Myocyte (in vitro differentiated cells): ENCODE measurements around the gene OCA2. TPM values are rescaled to one million over a fixed set of nuclear protein-coding genes. Genes with fewer than 3 reads are reported as not detected.

Source experiments
- DNase-seq: peaks from one replicate; pipeline ENCODE4 v3.0.0-alpha.2; 2012; ENCODE audit warnings: low read depth
- total RNA-seq: library from RNA; depleted of rRNA; stranded (reverse); fragments of >200 nt; gene quantifications from 2 replicates; pipeline ENCODE4 v1.2.3, GENCODE V29; 2014

OCA2 gene
- total RNA-seq, 1 donor from 2014 or later: not detected

DNA sequence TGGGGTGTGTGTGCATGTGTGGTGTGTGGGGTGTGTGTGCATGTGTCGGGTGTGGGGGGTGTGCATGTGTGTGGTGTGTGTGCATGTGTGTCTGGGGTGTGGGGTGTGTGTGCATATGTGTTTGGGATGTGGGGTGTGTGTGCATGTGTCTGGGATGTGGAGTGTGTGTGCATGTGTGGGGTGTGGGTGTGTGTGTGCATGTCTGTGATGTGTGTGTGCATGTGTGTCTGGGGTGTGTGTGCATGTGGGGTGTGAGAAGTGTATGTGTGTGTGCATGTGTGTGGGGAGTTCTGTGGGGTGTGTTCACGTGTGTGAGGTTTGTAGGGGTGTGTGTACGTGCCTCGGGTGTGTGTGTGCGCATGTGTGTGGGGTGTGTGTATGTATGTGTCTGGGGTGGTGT, 6.7 kb upstream of the OCA2 start:
- DNase-seq: no peak

DNA sequence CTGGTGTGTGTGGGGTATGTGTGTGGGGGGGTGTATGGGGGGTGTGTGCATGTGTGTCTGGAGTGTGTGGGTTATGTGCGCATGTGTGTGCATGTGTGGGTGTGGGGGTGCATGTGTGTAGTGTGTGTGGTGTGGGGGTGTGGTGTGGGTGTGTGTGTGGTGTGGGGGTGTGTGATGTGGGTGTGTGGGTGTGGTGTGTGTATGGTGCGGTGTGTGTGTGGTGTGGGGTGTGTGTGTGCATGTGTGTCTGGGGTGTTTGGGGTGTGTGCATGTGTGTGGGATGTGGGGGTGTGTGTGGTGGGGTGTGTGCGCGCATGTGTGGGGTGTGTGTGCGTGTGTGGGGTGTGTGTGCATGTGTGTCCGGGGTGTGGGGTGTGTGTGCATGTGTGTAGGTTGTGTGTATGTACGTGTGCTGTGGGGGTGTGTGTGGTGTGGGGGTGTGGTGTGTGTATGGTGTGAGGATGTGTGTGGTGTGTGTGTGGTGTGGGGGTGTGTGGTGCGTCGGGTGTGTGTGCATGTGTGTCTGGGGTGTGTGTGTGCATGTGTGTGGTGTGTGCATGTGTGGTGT, 6.2 kb upstream of the OCA2 start:
- no peak for DNase-seq

DNA sequence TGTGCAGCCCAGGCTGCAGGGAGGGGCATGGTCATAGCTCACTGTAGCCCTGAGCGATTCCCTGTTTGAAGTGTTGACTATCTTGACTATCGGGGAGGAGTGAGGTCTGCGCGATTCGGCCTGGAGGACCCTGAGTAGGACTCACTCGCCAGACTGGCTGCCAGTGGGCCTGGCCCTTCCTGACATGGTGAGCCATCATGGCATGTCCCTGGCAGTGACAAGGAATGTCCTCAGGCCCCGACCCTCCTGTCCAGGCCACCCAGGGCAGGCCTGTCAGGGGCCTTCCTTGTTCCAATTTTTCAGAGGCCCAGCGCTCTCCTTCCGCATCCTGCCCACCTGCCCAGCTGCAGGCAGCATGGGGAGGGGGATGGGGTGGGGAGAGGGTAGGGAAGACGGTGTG, 5.2 kb upstream of the OCA2 start:
- DNase-seq: no peak

DNA sequence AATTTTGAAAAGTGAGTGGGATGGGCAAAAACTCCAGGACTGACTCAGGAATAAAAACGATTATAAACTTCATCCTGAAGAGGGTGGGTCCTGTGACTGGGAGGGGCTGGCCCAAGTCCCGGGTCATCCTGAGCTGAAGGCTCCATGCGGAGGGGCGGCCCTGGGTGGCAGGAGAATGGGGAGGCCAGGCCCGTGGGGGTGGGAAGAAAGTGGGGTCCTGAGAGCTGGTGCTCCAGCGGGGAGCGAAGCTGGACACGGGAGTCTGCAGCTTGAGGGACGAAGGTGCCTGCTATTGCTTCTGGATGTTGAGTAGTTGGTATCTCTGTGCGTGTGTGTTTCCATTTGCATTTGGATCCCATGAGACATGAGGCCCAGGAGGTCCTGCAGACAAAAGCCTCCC, 4.7 kb upstream of the OCA2 start:
- no peak for DNase-seq

DNA sequence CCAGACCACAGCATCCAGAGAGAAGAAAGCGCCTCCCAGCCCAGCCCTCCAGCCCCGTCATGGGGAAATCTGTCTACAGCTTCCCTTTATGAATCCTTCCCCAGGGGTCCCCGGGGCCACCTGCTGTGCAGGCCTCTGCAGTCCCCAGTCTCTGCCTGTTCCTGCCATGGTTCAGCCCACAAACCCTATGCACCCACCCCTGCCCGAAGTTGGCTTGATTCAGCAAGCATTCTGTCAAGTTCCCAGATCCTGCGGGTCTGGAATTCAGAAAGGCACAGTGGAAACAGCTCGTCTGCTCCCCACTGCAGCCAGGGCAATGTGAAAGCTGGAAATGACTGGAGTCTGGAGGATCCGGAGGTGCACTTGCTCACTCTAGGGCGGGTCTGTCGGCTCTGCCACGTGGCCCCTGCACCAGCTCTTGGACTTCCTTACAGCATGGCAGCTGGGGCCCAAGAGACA, 2.9 kb upstream of the OCA2 start:
- DNase-seq: no peak

DNA sequence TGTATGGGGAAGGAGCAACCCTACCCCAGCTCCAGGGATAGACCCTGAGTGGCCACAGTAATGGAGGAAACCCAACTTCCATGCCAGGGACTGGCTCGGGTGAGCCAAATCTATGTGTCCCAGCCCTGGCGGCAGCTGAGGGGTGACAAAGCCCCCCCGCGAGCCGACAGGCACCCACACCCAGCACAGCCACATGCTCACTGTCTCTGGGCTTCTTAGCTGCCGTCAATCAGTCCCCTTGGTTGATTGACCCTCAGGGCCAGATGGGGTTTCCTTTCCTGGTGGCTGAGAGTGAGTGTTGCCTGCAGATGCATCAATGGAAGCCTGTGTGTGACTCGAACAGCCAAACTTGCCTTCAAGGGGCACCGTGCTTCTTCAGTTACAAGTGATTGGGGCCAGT, 2.1 kb upstream of the OCA2 start:
- no peak for DNase-seq

DNA sequence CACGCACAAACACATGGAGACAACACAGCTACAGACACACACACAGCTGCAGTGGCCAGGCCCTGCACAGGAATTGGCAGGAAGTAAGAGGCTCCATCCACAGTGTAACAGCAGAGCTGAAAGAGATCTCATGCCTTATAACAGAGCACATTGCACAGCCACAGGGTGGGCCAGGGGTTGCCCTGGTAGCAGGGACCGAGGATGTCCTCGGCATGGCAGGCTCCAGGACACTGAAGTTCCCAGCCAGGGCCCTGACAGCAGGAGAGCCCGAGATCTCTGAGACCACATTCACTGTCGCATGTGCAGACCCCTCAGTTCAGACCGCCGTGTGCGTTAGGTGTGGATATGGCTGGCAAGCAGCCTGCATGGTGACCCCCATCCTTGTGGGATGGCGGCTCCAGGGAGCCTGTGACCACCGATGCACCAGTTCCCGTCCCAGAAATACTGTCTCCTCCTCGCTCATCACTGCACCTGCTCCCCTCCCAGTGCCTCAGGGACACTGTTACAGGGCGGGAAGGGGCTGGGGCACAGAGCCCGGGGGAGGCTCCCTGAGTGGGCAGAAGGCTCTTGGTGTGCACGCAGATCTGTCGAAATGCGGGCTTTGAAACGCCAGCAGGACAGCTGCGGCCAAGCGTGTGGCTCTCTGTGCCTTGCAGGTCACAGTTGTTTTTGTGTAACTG, 1.5 kb upstream of the OCA2 start:
- DNase-seq: no peak

DNA sequence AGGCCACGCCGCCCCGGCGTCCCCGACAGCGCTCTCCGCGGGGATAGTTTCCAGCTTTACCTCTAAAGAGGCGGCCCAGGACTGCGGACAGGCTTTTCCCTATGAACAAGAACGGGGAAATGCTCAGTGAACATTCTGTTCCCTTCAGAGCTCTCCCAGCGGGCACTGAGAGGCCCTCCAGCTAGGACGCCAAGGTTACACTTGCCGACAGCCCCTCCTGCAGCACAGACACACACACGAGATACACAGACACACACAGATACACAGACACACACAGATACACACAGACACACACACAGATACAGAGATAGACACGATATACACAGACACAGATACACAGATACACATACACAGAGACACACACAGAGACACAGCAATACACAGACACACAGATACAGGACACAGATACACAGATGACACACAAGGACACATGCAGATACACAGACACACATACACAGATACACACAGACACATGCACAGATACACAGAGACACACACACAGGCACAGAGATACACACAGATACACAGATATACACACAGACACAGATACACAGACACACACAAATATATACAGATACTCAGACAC, 533 bp upstream of the OCA2 start:
- DNase-seq: no peak

DNA sequence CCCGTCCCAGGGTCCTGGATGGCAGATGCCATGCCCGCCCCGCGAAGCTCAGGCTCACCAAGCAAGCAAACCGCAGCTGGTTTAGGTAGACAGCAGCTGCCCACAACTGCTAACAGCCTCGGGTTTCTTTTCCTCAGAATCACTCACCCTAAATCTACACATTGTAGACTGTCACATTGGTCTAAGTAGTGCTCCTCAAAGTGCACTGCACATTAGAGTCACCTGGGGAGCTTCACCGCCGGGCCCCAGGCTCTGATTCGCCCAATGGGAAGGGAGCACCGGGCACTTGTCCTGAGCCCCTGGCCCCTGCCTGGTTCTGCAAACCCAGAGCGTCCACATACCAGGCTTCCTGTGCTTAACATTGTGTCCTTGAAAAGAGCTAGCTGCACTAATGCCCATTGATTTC, 752 bp downstream of the OCA2 start:
- peak; percentile 27 for DNase-seq

DNA sequence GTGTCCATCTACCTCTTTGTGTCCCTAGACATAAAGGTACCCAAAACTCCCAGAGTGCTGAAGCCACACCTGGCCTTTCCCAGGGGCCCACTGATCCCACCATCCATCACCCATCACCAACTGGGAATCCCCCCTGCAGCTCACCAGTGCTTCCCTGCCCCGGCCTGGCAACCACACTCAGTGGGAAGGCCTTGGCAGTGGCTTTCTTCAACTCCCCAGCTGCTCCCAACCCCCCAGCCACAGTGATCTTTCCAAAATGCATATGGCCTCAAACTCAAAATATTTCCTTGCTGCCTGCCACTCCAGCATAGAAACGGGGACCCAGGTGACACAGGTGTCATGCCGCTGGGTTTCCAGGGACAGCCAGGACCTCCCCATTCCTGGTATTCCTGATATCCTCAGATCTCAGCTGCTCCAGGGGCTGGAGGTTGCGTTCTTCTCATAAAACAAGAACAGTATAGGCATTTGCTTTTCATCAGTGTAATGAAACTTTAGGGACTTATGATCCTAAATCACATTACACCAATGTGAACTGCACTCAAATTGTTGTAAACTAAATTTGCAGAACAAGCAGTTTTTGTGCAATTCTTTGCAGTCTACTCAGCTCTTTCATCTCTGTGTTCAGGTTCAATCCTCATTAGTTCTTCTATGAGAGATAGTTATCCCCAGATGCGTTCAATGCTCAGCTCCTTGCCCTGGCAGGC, 1.3 kb downstream of the OCA2 start:
- DNase-seq: no peak

DNA sequence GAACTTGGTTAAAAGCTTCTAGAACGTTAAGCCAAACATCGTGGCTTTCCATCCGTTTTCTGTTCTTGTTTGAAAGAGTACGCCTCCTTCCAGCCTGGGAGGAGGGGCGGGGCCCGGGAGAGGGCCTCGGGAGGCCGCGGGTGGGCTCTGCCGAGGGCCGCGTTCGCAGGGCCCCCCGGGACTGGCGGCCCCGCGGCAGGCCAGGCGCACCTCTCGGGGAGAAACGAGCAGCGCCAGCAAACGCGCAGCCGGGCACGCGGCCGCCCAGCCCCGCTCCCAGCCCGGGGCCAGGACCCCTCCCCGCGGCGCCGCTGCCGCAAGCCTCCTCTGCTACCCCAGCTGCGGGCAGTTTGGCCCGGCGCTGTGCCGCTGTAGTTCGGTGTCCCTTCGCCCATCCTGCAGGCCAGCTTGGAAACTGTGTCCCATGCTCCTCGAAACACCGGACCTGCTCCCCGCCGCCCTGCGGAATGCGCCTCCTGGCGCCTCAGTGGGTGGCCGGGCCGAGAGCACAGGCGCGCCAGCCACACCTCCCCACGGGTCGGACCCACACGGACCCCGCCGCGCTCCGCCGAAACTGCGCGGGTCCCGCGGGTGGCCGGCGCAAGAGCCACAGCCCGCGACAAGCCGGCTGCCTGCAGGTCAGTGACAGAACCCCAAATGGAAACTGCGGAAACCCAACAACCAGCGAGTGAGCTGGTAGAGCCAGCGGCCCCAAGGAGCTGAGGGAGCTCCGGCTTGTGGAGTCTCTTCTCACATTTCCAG, 2.3 kb downstream of the OCA2 start:
- no peak for DNase-seq

DNA sequence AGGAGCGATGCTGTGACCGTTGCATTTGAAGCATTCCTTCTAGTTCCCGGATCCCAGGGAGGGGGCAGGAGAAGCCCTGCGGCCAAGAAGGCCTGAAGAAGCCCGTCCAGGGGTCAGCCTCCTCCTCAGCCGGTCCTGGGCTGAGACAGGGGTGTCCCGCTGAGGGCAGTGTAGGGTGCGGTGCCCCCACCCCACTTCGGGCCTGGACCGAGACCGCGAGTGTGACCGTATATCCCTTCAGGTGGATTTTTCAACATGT, 2.8 kb downstream of the OCA2 start:
- DNase-seq: no peak

DNA sequence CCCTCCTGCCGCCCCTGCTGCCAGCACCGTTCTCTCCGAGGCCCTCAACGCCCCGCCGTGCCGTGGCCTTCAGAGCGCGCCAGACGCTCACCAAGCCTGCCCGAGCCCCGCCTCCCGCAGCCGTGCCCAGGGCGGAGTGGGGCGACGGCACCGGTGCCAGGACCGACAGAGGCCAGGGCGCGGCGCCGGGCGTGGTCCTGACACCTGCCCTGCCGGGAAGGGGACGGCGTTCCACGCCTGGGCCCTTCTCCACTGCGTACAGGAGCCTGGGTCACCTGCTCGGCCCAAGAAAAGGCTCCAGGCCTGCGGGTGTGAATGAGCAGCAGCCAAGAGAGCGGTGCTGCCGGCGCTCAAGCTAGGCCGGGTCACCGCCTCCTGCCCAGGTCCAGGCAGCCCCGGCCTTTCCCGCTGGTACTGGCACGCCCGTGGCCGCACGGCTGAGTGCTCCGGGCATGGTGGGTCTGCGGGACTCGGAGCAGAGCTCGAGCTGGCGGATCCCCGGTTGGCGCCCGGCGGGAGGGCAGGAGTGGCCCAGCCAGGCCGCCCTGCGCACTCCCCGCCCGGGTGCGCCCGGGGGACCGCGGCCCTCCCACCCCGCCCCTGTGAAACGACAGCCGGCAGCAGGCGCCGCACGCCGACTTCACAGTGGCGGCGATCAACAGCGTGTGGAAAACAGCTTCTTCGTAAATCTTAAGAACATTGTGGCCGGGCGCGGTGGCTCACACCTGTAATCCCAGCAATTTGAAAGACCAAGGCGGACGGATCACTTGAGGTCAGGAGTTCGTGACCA, 4.2 kb downstream of the OCA2 start:
- no peak for DNase-seq

DNA sequence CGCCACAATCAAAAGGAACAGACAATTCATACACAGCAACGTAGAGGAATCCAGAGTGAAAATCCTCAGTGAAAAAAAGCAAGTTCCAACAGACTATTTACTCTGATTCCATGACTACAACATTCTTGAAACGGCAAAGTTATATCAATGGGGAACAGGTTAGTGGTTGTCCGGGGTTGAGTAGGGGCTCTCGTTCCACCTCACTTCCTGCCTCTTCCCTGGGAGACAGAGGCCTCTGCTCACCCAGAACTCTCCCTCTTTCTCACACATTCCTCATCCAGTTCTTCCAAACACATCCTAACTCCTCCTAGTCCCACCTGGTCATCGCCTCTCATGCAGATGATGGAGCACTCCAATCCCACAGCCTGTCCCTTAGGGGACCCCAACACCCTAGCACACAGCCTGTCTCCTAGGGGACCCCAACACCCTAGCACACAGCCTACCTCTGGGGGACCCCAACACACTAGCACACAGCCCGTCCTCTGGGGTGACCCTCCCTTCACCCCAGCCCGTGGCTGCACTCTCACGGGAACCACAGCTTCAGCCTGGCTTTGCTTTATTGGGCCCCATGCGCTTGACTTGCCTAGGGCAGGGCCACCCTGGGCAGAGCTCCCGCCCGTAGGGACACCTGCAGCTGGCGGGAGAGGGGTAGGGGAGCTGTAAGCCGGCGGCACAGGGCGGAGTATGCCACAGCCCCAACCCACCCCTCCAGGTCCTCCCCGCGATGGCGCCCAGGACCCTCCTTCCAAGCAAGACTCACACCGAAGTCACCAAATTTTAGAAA, 5.2 kb downstream of the OCA2 start:
- no peak for DNase-seq

DNA sequence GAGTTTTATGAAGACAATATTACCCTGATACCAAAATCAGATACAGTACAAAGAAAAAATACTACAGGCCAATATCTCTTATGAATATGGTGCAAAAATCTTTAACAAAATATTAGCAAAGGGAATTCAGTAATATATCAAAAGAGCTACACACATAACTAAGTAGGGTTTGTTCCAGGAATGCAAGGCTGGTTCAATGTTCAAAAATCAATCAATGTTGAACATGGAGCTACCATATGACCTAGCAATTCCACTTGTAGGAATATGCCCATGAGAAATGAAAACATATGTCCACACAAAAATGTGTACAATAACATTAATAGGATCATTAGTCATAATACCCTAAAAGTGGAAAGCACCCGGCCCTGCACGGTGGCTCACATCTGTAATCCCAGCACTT, 7.8 kb downstream of the OCA2 start:
- DNase-seq: no peak

DNA sequence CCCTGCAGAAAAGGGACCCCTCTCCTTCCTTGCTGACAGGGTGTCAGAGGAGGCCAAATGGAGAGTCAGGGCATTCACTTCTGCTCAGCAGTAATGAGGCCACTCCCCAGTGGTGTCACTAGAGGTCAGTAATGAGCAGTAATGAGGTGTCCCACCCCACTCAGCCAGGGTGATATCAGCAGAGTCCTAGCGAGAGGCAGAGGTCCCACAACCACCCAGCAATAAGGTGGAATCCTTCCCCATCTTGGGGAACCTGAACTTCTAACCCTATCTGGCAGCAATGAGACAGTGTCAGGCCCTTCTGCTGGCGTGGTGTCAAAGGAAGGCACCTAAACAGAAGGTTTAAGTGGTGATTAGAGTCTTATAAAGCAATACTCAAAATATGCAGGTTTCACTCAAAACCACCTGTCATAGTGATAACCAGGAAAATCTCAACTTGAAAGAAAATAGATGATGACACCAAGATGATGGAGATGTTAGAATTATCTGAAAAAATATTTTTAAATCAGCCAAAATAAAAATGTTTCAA, 12.9 kb downstream of the OCA2 start:
- DNase-seq: peak; percentile 68

DNA sequence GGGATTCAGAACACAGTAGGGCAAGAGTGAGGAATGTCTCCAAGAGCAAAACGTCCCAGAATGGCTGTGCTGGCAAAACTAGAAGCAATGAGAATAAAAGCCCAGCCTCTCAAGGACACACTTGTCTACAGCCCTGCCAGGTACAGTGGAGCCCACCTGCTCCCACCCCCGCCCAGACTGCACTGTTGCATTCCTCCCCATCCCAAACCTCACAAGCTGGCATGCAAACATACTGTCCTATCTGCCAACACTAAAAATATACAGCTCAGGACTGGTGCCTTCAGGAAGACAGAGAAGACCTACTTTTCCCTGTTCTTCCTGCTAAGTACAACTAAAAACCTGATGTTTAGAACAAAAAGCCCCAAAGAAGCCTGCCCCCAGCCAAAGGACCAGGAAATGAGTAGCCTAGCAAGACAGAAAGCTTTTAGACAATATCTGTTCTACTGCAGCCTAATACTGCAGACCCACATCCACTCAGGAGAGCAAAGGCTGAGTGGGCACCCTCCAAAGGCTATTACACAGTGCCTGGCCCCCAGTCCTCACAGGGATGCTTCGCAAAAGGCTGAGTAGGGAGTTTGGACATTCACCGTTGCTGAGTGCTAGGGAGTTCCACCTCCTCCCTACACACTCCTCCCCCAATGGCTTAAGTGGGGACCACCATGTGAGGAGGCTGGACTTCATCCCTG, 13.5 kb downstream of the OCA2 start:
- DNase-seq: no peak

DNA sequence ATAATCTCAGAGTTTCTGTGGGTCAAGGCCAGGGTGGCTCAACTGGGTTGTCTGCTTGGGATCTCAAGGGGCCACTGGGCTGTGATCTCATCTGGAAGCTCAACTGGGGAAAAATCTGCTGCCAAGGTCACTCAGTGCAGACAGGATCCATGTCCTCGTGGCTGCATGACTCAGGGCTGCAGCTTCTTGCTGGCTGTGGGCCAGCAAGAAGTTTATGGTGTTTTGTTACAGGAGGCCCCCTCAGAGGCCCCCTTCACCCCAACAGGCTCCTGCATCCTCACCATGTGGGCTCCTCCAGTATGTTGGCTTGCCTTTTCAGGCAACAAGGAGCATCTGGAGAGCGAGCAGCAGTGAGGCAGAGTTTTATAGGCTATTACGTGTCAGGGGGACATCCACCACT, 14.6 kb downstream of the OCA2 start:
- no peak for DNase-seq

DNA sequence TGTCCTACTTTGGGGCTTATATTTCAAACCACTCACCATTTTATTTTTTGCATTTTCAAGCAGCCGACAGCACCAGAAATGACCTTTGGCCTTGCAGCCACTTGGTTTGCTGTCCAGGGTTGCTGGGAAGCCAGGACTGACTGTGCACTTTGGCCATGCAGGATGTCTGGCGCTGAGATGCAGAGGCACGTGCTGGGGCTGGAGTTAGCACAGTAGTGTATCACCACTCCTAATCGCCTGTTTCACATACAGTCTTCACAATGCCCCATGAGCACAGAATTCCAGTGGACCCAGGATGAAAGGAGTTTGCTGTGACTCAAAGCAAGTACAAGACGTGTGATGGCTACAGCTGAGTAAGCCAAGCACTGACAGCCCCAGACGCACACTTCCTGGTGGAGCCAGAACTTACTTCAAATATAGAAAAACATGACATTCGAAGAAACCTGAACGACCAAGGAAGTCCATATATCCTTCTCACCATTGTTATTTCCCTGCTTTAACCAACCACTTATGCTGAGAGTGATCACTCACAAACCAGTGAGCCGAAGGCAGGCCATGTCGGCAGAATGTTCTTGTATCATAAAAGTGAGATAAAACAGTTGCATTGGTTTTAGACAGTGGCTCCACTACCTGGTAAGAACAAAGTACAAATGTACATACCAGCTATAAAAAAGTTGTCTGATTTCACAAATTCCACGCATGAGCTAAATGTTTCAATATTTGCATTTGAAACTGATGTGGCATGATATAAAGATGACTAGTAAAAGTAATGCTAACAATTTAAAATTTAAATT, 16.0 kb downstream of the OCA2 start:
- no peak for DNase-seq
